Measurements from ENCODE around the gene CTCFL. TPM values are rescaled to one million over a fixed set of nuclear protein-coding genes. Genes with fewer than 3 reads are reported as not detected.

The CTCFL gene
- total and polyA plus RNA-seq, 2 of the 8 experiments (the other 6 are each of a cell fraction or from before 2014, with no cell fraction given) = 0.30 to 0.80 TPM

DNA sequence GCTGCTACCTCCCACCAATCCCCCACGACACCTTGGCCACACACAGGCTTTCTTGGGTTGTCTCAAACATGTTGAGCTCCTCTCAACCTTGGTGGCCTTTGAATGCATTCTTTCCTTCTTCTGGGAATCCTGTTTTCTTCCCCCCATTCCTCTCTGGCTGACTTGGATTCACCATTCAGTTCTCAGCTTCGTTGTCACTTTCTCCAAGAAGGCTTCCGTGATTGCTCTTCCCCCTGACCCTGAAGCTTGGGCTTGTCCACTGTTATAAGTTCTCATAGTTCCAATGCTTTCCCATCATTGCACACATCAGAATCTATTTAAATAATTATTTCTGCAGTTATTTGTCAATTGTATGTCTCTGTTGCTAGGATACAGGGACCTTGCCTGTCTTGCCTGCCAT is 69.6 kb downstream of the CTCFL start (continued):
- TF ChIP-seq, protein P1, sequence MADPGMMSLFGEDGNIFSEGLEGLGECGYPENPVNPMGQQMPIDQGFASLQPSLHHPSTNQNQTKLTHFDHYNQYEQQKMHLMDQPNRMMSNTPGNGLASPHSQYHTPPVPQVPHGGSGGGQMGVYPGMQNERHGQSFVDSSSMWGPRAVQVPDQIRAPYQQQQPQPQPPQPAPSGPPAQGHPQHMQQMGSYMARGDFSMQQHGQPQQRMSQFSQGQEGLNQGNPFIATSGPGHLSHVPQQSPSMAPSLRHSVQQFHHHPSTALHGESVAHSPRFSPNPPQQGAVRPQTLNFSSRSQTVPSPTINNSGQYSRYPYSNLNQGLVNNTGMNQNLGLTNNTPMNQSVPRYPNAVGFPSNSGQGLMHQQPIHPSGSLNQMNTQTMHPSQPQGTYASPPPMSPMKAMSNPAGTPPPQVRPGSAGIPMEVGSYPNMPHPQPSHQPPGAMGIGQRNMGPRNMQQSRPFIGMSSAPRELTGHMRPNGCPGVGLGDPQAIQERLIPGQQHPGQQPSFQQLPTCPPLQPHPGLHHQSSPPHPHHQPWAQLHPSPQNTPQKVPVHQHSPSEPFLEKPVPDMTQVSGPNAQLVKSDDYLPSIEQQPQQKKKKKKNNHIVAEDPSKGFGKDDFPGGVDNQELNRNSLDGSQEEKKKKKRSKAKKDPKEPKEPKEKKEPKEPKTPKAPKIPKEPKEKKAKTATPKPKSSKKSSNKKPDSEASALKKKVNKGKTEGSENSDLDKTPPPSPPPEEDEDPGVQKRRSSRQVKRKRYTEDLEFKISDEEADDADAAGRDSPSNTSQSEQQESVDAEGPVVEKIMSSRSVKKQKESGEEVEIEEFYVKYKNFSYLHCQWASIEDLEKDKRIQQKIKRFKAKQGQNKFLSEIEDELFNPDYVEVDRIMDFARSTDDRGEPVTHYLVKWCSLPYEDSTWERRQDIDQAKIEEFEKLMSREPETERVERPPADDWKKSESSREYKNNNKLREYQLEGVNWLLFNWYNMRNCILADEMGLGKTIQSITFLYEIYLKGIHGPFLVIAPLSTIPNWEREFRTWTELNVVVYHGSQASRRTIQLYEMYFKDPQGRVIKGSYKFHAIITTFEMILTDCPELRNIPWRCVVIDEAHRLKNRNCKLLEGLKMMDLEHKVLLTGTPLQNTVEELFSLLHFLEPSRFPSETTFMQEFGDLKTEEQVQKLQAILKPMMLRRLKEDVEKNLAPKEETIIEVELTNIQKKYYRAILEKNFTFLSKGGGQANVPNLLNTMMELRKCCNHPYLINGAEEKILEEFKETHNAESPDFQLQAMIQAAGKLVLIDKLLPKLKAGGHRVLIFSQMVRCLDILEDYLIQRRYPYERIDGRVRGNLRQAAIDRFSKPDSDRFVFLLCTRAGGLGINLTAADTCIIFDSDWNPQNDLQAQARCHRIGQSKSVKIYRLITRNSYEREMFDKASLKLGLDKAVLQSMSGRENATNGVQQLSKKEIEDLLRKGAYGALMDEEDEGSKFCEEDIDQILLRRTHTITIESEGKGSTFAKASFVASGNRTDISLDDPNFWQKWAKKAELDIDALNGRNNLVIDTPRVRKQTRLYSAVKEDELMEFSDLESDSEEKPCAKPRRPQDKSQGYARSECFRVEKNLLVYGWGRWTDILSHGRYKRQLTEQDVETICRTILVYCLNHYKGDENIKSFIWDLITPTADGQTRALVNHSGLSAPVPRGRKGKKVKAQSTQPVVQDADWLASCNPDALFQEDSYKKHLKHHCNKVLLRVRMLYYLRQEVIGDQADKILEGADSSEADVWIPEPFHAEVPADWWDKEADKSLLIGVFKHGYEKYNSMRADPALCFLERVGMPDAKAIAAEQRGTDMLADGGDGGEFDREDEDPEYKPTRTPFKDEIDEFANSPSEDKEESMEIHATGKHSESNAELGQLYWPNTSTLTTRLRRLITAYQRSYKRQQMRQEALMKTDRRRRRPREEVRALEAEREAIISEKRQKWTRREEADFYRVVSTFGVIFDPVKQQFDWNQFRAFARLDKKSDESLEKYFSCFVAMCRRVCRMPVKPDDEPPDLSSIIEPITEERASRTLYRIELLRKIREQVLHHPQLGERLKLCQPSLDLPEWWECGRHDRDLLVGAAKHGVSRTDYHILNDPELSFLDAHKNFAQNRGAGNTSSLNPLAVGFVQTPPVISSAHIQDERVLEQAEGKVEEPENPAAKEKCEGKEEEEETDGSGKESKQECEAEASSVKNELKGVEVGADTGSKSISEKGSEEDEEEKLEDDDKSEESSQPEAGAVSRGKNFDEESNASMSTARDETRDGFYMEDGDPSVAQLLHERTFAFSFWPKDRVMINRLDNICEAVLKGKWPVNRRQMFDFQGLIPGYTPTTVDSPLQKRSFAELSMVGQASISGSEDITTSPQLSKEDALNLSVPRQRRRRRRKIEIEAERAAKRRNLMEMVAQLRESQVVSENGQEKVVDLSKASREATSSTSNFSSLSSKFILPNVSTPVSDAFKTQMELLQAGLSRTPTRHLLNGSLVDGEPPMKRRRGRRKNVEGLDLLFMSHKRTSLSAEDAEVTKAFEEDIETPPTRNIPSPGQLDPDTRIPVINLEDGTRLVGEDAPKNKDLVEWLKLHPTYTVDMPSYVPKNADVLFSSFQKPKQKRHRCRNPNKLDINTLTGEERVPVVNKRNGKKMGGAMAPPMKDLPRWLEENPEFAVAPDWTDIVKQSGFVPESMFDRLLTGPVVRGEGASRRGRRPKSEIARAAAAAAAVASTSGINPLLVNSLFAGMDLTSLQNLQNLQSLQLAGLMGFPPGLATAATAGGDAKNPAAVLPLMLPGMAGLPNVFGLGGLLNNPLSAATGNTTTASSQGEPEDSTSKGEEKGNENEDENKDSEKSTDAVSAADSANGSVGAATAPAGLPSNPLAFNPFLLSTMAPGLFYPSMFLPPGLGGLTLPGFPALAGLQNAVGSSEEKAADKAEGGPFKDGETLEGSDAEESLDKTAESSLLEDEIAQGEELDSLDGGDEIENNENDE (IDR thresholded peaks at IDR 0.05; ENCODE audit: insufficient replicate concordance, low read length) = no peak

Measured in H1 (cell line).